HepG2 (cell line): Measurements from ENCODE around the gene STH. TPM values are rescaled to one million over a fixed set of nuclear protein-coding genes. Genes with fewer than 3 reads are reported as not detected.
"Not testable (repeated sequence)": the region's sequence is repeated elsewhere in the genome, so short reads cannot be mapped to it uniquely, and the experiment has no call there.

ENCODE experiments used
- ATAC-seq: fragments of 200-7000 bp; cut with Tn5 transposase; 3 replicates; pipeline ENCODE4 v1.9.1; 2020; ENCODE audit warnings: mild to moderate bottlenecking, moderate library complexity
- BruUV-seq: library from RNA; stranded (reverse); fragments of 400-500 nt; replicated peaks from 2 replicates; lab custom pipeline; 2021; lab: Mats Ljungman, UMichigan
- CTCF ChIA-PET: fragments of 300-600 bp; formaldehyde crosslinking; extraction: SDS; loops from one replicate; lab custom pipeline; 2021; ENCODE audit warnings: low total read pairs, inconsistent platforms, low intra/inter-chr PET ratio; lab: Yijun Ruan, JAX
- POLR2A ChIA-PET: fragments of 350-600 bp; sonication (Branson Sonifier 250); formaldehyde crosslinking; loops from one replicate; lab custom pipeline; 2020; ENCODE audit warnings: antibody characterized with exemption, inconsistent platforms; lab: Yijun Ruan, JAX
- DNase-seq: peaks from one replicate; pipeline ENCODE4 v3.0.0-alpha.2; 2015; ENCODE audit warnings: low spot score
- FAIRE-seq: peaks from 3 replicates; lab custom pipeline; 2011; peaks lifted over from hg19 to GRCh38; lab: Jason Lieb, UNC
- H2AFZ ChIP-seq: one replicate; pipeline ENCODE4 v1.6.1; 2011; ENCODE audit warnings: low read length, inconsistent platforms
- H3K27ac ChIP-seq: fragments of 300-600 bp; 3 replicates; pipeline ENCODE4 v1.8.0; 2011; ENCODE audit warnings: mixed run types, mild to moderate bottlenecking, mixed read lengths, low read length, inconsistent platforms; ENCODE audit not compliant: insufficient read depth; ENCODE audit errors: extremely low read length
- H3K27me3 ChIP-seq, 2 experiments: fragments of 200-600 bp in 1 of 2; 2 replicates in 1 of 2; 3 replicates in 1 of 2; pipeline versions ENCODE4 v1.6.0 to v1.8.0; 2011; ENCODE audit warnings: low read length in 2 of 2, mild to moderate bottlenecking in 2 of 2, moderate library complexity in 2 of 2, inconsistent platforms in 1 of 2; ENCODE audit not compliant: insufficient read depth in 2 of 2, control insufficient read depth in 1 of 2
- H3K36me3 ChIP-seq, 2 experiments: fragments of 200-600 bp in 1 of 2; replicated peaks in 1 of 2; 2 replicates in 1 of 2; 3 replicates in 1 of 2; pipeline versions ENCODE4 v1.5.1 to v1.8.0; 2011; ENCODE audit warnings: low read length in 2 of 2, inconsistent platforms in 1 of 2; ENCODE audit not compliant: insufficient read depth in 2 of 2, control insufficient read depth in 1 of 2
- H3K4me1 ChIP-seq: 2 replicates; pipeline ENCODE4 v1.5.1; 2012; ENCODE audit warnings: low read length, inconsistent platforms; ENCODE audit not compliant: insufficient read depth
- H3K4me2 ChIP-seq: 2 replicates; pipeline ENCODE4 v1.6.0; 2011; ENCODE audit warnings: low read depth, low read length, inconsistent platforms
- H3K4me3 ChIP-seq, 3 experiments: fragments of 200-600 bp in 1 of 3; sonication (generic), shearing (Covaris generic) in 1 of 3; replicated peaks in 1 of 3; 2 replicates each; pipeline ENCODE4 v1.5.1; 2011 to 2016; ENCODE audit warnings: low read length in 3 of 3, inconsistent platforms in 2 of 3, low read depth in 2 of 3, mild to moderate bottlenecking in 2 of 3, control low read depth in 1 of 3, mixed read lengths in 1 of 3; ENCODE audit not compliant: insufficient read depth in 1 of 3
- H3K79me2 ChIP-seq: one replicate; pipeline ENCODE4 v1.6.1; 2011; ENCODE audit warnings: low read length, inconsistent platforms; ENCODE audit not compliant: insufficient read depth
- H3K9ac ChIP-seq: 2 replicates; pipeline ENCODE4 v1.6.0; 2011; ENCODE audit warnings: mild to moderate bottlenecking, low read depth, low read length, inconsistent platforms; ENCODE audit not compliant: insufficient read depth
- H3K9me3 ChIP-seq: 2 replicates; pipeline ENCODE4 v1.5.1; 2012; ENCODE audit warnings: mild to moderate bottlenecking, low read length
- H4K20me1 ChIP-seq: 2 replicates; pipeline ENCODE4 v1.6.0; 2011; ENCODE audit warnings: inconsistent platforms, mild to moderate bottlenecking, low read length, moderate library complexity; ENCODE audit not compliant: insufficient read depth
- TOE1 ChIP-seq: sonication (generic); formaldehyde crosslinking; IDR thresholded peaks from 2 replicates; pipeline ENCODE4 v1.4.0; 2020; ENCODE audit warnings: mild to moderate bottlenecking, missing genetic modification reagents
- ZNF337 ChIP-seq: sonication (generic); formaldehyde crosslinking; IDR thresholded peaks from 2 replicates; pipeline ENCODE4 v1.5.1; 2020; ENCODE audit warnings: missing genetic modification reagents, low read depth, mild to moderate bottlenecking, borderline replicate concordance
- ZNF629 ChIP-seq: sonication (generic); formaldehyde crosslinking; conservative IDR thresholded peaks from 2 replicates; pipeline ENCODE4 v1.5.0; 2020; ENCODE audit warnings: missing genetic modification reagents
- WGBS: methylation state at CpG from one replicate; pipeline ENCODE4 v1.1.6; 2017; ENCODE audit warnings: low lambda C conversion rate; 5-methylcytosine and 5-hydroxymethylcytosine counted together
- in situ Hi-C: cut with HindIII; loops from 2 replicates; pipeline ENCODE4 v1.10.0; 2017; ENCODE audit warnings: low pct_unique_long_range_greater_than_20kb; ENCODE audit not compliant: extremely low pct_ligation_motif_present
- intact Hi-C: fragments of 100-400 bp; cut with micrococcal nuclease; formaldehyde crosslinking; loops from one replicate; pipeline ENCODE4 v1.10.0; 2022; ENCODE audit not compliant: unreplicated experiment
- polyA plus RNA-seq, 8 experiments: library from polyadenylated mRNA; depleted of rRNA in 3 of 8; stranded (reverse) in 7 of 8; unstranded in 1 of 8; fragments of >200 nt; fragmentation: Illumina TruSeq in 4 of 8; extraction: Trizol in 4 of 8; gene quantifications; 2 replicates each; pipeline versions ENCODE4 v1.2.1 to v1.2.3, GENCODE V29; 2011 to 2016; ENCODE audit warnings: low read depth in 4 of 8, missing spikeins in 1 of 8, mixed read lengths in 1 of 8; ENCODE audit not compliant: insufficient read depth in 1 of 8
- total RNA-seq, 5 experiments: library from RNA; depleted of rRNA; stranded (reverse); fragments of >200 nt; fragmentation: Illumina TruSeq; extraction: Trizol; gene quantifications; 2 replicates each; pipeline ENCODE4 v1.2.3, GENCODE V29; 2016; ENCODE audit warnings: low read depth in 1 of 5

The STH gene
- total and polyA plus RNA-seq, 2 of the 13 experiments (the other 11 are each of a cell fraction or from before 2014, with no cell fraction given), result not detected

- no peaks in the 10 kb centered on the region for H3K79me2 ChIP-seq
- H3K9me3 ChIP-seq, result no peaks in the 10 kb centered on the region
- H3K4me1 ChIP-seq, result no peaks in the 10 kb centered on the region
- TF ChIP-seq ZNF337 (CRISPR knock-in tag) (no peak), ZNF629 (CRISPR knock-in tag) (no peak), TOE1 (CRISPR knock-in tag) (no peak)
- H3K27me3 ChIP-seq, result peaks cover 0 to 2% of the 10 kb centered on the region in 2 experiments; a peak in 2 of 5 replicates
- no peaks in the 10 kb centered on the region for H4K20me1 ChIP-seq
- H3K4me3 ChIP-seq, result no peak overlapping the region
- no peak for ATAC-seq
- POLR2A ChIA-PET, result no interaction called here
- H2AFZ ChIP-seq, result no peak overlapping the region
- CTCF ChIA-PET, result no interaction called here
- H3K27ac ChIP-seq, result no peak overlapping the region
- no peak for DNase-seq
- no peak overlapping the region for H3K9ac ChIP-seq
- in situ Hi-C loops, result no loop called here
- H3K36me3 ChIP-seq, result no peaks in the 10 kb centered on the region
- 83% methylated on average over 3 of the region's 3 CpGs for WGBS
- BruUV-seq, result no TSS peak
- no peak for FAIRE-seq
- no peak overlapping the region for H3K4me2 ChIP-seq
- intact Hi-C loops, result no loop called here
These were observed 43.0 kb upstream of the STH start for GRCh38 chr17:45956090-45956489.

GRCh38 chr17:45956746-45957145 lies 42.3 kb upstream of the STH start:
- H3K9ac ChIP-seq, H3K4me2 ChIP-seq, POLR2A ChIA-PET, intact Hi-C loops, FAIRE-seq, CTCF ChIA-PET, H3K4me1 ChIP-seq, in situ Hi-C loops, H3K79me2 ChIP-seq, H3K36me3 ChIP-seq, H3K4me3 ChIP-seq, H2AFZ ChIP-seq, H3K27me3 ChIP-seq, H3K27ac ChIP-seq, H3K9me3 ChIP-seq, ATAC-seq, BruUV-seq, DNase-seq, H4K20me1 ChIP-seq: not testable (repeated sequence)
- WGBS, result 84% methylated on average over 4 of the region's 4 CpGs
